GM18520 (cell line): ENCODE data around the gene MYO9A.

Source experiments
- ATAC-seq: cut with Tn5 transposase; IDR thresholded peaks from one replicate; pipeline ENCODE4 v1.9.1; 2021; ENCODE audit not compliant: unreplicated experiment

The MYO9A gene

DNA sequence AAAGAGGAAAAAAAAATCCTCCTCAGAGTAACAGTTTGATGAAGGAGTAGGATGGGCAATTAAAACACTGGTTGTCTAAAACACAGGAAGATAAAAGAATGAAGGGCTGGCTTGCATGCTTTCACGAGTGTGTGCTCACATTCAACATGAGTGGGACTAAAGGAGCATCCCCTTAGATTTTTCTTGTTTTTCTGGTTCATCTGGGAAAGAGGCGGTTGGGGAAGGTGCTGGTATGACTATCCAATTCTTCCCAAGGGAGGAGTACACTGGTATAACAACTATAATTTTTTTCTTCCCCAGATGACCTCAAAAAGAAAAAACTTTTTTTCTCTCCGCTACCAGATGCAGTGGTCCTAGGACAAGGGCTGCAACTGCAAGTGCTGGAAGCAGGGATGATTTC, 143.7 kb downstream of the MYO9A start:
- ATAC-seq: no peak

DNA sequence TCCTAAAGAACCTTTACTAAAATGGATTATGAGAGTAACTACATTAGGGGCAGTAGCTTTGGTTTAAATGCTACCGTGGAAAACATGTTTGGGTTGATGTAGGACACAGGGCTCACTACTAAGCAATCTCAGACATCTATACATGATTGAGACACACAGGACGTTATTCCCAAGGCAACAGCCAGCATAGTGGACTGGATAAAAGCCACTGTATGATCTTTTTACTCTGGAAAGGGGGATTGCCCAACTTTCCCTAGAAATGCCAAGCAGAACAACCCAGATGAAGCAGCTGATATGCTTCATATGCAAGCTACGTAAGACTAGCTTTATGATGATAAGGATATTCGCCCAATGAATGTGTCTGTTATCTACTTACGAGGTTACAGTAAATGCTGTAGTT, 144.6 kb downstream of the MYO9A start:
- ATAC-seq: no peak

DNA sequence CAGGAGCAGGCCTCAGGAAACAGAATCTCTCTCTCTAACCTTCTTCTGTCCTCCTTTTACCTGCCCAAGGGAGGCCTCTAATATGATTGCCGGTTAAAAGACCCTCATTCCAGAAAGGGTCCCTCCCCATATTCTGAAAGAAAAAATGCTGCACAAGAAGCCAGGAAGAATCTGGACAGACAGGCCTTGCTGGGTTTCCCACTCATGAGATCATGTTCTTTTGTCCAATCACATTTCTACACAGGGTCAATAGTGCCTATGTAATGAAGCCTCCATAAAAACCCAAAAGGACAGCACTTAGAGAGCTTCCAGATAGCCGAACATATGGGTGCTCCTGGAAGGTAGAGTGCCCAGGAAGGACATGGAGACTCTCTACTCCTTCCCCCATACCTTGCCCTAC, 146.0 kb downstream of the MYO9A start:
- no peak for ATAC-seq

DNA sequence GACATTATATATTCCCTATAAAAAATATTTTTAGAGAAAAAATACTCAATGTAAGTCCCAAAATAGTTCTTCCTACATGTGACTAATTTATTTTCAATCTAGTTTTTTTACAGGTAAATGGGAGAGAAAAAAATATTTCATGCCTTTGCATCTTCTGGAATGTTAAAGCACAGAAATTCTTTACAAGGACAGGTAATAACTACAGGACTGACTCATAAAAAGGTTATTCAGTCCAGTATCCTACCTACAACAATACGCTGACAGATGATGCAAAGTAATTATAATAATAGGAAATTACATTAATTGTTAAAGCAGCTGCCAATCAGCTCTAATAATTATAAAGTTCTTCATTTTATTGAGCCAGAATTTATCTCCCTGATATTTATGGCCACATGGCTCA, 147.5 kb downstream of the MYO9A start:
- ATAC-seq: no peak

DNA sequence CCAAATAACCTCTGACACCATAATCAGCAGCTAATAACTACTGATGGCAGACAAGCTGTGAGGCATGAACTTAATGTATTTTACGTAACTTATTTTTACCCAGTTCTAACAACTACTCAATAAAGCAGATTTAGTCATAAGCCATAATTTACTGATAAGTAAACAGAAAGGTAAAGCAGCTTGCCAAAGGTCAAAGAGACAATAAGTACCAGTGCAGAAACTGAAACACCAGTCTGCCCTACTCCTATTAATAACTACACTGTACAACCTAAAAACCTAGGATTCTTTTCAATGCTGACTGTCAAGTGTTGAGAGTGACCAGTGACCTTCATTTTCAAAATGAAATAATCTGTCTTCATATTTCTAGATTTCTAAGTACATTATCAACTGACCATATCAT, 155.4 kb downstream of the MYO9A start:
- ATAC-seq: no peak

DNA sequence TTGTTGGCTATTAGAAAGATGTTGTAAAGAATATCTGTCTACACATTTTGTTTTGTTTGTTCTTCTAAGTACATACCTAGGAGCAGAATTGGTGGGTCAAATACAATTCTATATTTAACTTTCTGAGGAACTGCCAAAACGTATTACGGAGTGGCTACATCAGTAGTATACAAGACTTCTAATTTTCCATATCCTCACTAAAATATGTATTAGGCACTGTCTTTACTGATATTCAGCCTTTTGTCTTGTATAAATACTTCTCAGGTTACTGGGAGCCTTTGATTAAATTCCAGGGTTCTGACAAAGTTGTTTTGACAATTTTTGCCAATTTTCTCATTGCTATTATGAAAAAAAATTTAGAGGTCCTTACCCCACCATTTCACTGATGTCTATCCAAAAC, 160.9 kb downstream of the MYO9A start:
- ATAC-seq: no peak

DNA sequence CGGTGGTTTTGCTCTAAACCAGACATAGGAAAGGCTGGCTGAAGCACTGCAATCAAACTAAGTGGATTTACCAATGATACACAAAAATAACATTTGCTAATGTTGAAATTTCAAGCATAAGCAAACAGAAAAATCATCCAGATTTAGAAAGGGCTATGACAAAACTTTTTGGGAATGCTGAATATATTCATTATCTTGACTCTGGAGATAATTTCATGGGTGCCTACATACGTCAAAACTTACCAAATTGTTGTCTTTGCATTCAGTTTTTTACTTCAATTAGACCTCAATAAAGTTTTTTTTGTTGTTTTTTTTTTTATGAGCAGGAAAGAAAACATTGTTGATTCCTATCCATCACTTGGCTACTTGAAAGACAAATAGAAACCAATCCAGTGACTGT, 166.8 kb downstream of the MYO9A start:
- ATAC-seq: no peak

DNA sequence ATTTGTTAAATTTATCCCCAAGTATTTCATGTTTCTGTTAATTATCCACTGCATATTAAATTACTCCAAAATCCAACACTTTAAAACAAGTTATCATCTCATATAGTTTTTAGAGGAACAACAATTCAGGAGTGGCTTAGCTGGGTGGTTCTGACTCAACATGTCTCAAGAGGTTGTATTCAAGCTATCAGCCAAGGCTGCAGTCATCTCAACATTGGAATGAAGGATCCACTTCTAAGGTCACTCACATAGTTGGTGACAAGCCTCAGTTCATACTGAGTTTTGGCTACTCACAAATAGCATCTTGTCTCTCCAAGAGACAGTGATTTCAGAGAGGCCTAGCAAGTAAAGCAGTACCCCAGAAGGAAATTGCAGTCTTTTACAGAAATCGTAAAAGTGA, 172.9 kb downstream of the MYO9A start:
- no peak for ATAC-seq

DNA sequence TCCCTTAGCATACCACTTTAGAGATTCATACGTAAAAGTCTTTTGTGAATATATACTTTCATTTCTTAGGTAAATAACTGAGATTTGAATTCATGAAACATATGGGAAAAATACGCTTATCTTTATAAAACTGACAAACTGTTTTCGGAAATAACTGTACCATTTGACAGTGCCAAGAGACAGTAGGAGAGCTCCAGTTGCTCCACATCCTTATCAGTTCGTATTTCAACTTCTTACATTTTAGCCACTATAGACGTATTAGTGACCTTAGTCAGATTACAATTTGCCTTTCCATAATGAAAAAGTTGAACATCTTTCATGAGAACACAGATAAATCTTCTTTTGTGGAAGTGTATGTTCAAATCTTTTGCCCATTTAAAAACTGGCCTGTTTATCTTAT, 174.1 kb downstream of the MYO9A start:
- ATAC-seq: no peak

DNA sequence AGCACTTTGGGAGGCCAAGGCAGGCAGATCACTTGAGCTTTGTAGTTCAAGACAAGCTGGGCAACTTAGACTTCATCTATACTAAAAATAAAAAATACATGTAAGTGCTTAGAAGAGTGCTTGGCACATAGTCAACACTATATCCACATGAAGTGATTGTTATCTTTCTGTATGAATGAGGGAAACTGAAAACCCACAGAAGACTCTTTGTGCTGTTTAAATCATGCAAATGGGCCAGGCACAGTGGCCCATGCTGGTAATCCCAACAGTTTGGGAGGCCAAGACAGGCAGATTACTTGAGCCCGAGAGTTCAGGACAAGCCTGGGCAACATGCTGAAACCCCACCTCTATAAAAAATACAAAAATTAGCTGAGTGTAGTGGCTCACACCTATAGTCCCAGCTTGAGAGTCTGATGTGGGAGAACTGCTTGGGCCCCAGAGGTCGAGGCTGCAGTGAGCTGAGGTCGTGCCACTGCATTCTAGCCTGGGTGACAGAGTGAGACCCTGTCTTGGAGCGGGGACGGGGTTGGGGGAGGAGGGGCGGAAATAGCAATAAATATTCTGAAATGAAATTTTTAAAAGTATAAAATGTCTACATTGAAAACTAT, 177.9 kb downstream of the MYO9A start:
- ATAC-seq: no peak

DNA sequence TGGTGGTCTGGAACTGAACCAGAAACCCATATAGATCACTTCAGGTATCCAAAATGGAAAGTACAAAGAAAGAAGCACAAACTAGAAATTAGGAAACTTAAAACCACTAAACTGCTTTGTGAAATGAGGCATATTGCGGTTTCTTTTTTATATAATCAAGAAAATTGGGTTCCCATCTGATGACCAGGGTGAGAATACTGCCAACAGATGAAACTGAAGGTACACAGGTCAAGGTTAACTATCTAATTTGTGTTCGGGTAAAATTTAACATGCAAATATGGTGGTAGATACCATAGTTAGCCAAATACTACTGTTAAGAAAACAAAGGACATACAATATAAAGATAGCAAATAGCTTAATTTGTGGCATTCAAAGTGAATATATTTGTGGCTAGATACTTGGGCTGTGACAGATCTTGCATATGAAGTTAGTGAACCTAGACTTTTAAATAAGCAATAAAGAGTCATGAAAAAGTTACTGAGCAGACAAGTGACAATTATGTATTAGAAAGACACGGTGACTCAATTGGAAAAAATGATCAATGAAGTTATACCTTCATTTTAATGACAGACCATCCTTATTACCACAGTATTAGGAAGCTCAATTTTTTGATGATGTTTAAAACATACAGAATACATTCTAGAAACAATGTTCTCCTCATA, 180.2 kb downstream of the MYO9A start:
- no peak for ATAC-seq

DNA sequence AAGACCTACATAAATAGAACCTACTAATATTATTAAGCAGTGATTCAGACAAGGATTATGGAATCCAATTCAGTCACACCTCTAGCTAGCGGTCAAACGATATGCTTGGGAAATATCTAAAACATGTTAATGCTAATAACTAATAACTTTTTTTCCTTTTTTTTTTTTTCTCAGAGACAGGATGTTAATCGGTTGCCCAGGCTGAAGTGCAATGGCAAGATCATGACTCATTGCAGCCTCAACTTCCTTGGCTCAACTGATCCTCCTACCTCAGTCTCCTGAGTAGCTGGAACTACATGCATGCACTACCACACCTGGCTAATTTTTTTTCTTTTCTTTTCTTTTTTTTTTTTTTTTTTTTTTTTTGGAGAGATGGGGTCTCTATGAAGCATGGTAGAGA, 183.5 kb downstream of the MYO9A start:
- no peak for ATAC-seq

DNA sequence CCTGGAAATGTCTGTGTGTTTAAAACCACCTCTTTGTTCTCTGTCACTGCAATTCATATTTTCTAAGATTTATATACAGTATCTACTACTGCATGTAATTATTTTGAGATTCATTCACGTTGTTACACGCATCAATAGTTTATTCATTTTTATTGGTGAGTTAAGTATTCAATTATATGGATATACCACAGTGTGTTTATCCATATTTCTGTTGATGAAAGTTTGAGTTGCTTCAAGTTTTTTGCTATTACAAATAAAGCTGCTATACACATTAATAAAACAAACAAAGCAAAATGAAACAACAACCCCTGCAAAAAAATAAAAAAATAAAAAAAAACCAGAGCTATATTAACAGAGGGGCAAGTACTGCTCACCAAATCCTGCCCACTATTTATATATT, 185.3 kb downstream of the MYO9A start:
- ATAC-seq: no peak

DNA sequence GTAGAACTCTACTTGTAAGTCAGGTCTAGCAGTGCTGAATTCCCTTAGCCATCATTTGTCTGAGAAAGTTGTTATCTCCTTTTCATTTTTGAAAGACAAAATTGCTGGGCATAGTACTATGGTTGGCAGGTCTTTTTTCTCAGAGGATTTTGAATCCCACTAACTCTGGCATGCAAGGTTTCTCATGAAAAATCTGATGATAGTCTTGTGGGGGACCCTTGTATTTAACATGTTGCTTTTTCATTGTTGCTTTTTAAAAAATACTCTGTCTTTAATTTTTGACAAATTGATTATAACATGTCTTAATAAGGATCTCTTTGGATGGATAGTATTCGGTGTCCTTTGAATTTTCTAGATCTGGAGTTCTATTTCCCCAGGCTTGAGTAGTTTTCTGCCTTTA, 186.7 kb downstream of the MYO9A start:
- no peak for ATAC-seq

DNA sequence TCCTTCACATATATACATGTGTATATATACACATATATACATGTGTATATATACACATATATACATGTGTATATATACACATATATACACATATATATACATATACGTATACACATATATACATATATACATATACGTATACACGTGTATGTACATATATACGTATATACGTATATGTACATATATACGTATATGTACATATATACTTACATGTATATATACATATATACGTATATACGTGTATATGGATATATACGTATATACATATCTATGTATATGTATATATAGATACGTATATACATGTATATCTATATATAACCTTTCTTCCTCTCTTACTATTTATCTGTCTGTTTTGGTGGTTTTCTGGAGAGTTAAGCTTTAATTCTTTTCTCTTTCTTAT, 192.8 kb downstream of the MYO9A start:
- no peak for ATAC-seq

DNA sequence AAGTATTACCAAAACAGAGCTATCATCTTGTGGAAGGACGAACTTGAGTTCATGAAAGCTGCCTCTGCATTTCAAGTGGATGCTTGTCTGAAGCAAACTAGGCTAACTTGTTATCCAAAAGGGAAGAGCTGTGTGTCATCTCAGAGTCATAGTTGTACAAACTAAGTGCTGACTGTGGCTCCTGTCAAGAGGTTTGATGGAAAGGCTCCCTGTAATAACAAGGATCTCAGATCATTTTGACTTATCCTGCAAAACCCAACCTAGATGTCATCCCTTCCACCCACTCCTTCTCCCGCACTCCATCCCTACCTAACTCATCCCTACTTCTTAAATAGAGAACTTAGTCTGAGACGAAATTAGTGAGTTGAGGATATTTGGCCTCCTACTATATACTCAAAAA, 196.8 kb downstream of the MYO9A start:
- ATAC-seq: no peak

DNA sequence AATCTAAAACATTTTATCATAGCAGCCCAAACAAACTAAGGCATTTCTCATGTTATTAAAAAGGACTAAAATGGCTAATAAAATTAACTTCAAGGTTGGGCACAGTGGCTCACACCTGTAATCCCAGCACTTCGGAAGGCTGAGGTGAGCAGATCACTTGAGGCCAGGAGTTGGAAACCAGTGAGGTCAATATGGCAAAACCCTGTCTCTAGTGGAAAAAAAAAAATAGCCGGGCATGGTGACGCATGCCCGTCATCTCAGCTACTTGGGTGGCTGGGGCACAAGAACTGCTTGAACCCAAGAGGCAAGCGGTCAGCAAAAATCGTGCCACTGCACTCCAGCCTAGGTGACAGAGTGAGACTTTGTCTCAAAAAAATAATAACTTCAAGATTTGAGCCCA, 197.4 kb downstream of the MYO9A start:
- ATAC-seq: no peak

DNA sequence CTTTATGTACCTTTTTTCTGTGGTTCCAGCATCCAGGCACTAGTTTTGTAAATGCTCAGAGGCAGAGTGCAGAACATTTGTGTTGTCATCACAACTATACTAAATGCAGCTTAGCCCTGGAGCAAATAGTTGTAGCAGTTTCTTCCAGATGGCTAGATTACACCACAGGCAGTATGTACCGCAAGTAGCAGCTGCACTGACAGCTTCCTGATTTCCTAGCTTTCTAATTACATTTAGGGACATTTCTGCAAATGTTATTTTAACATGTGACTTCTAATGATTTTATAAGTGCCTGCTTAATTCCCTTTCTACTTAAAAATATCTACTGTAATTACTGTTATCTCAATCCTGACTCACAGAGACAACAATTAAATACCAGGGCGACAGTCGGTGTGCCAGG, 201.1 kb downstream of the MYO9A start:
- no peak for ATAC-seq

DNA sequence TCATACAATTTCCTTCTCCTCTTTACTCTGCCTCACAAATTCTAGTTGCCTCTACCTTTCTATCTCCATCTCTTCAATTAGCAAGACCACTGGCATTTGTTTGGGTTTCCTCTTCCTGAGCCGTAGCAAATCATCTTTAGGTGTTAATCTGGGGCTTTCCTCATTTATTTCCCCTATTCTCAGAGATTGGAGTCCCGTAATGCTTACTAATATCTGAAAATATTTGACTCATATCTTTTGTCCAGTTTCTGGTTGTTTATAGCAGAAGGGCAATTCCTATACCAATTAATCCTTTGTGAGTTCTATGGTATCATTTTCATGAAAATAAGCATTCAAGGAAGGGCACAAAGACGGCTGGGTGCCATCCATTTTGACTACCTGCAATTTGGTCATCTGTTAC, 203.9 kb downstream of the MYO9A start:
- ATAC-seq: no peak

DNA sequence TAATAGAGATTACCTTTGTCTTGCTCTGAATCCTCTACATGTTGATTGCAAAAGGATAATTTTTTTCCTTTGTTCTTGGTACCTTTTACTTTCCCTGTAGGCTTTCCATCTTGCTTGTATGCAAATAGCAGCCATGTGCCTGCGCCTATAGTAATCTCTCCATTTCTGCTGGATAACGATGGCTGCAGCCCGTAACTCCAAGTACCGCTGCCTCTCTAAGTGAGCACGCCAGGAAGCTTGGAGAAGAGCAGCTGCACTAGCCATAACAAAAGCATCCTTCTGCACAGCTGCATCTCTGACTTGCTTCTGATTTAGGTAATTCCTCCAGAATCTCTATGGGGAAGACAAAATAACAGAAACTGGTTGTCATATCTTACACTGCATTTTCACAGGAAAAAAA, 218.3 kb downstream of the MYO9A start:
- ATAC-seq: no peak

DNA sequence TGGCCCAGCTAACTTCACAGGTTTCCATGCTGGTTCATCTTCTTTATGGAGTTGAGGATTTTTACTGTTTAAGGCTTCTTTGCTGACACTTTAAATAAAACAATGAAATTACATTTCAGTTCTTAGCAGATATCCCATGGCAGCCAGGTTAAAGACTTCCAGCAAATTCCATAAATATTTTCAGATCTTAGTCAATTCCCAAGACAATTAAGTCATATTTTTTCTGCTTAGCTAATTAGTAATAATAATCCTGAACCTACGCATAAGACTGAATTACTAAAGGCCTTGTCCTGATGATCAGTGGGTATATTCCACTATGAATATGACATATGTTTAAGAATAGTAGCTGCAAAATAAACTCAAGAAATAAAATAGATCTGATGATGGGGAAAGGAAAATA, 224.3 kb downstream of the MYO9A start:
- no peak for ATAC-seq

DNA sequence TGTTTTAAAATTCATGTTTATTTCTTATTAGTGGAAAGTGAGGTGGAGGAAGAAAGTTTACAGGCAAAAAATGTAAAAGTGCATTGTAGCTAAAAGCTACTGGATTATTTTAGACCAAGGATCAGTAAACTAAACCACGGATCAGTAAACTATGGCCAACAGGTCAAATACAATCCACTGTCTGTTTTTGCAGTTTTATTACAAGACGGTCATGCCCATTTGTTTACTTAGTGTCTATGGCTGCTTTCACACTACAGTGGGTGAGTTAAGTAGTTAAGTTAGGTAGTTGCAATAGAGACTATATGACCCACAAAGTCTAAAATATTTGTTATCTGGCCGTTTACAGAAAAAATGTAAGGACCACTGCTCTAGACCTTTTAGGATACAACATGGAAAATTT, 225.6 kb downstream of the MYO9A start:
- no peak for ATAC-seq

DNA sequence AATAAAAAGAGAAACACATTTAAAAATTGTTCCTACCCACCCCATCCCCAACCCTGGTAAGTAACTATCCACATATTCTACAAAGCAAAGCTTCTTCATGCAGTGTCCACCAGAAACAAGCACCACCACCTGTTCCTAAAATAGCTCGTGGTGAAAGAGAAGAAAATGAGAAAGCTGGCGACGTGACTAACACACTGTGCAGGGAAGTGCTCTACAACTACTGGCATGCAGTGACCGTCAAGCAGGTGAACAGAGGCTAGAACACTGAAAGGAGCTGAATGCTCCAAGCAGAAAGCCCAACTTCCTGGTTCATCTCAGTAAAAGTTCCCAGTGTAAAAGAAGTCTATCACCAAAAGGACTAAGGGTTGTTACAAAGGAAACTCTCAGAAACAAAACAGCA, 226.9 kb downstream of the MYO9A start:
- ATAC-seq: no peak
